Endothelial cell of umbilical vein (primary cell): ENCODE data around the gene GDPD4. TPM values are rescaled to one million over a fixed set of nuclear protein-coding genes. Genes with fewer than 3 reads are reported as not detected.

ENCODE experiments used
- BruUV-seq: library from RNA; stranded (reverse); fragments of 400-500 nt; replicated peaks from 2 replicates; lab custom pipeline; 2021; lab: Mats Ljungman, UMichigan
- CTCF ChIA-PET: fragments of 300-600, 350-600 bp; sonication (Branson Sonifier 250); formaldehyde crosslinking; loops from one replicate; lab custom pipeline; 2021; ENCODE audit warnings: antibody characterized with exemption, inconsistent platforms; lab: Charles Lee
- POLR2A ChIA-PET: fragments of 300-600, 350-600 bp; sonication (Branson Sonifier 250); formaldehyde crosslinking; loops from one replicate; lab custom pipeline; 2021; ENCODE audit warnings: antibody characterized with exemption, inconsistent platforms; lab: Charles Lee
- DNase-seq: peaks from one replicate; pipeline ENCODE4 v3.0.0-alpha.2; 2011; ENCODE audit warnings: low read depth, low spot score
- FAIRE-seq: peaks from 2 replicates; lab custom pipeline; 2011; peaks lifted over from hg19 to GRCh38; lab: Jason Lieb, UNC
- H2AFZ ChIP-seq: 2 replicates; pipeline ENCODE4 v1.6.0; 2012; ENCODE audit warnings: low read depth, low read length, control low read depth, inconsistent platforms
- H3K27ac ChIP-seq: 2 replicates; pipeline ENCODE4 v1.5.1; 2011; ENCODE audit warnings: low read depth, mild to moderate bottlenecking, control low read depth, low read length, moderate library complexity; ENCODE audit not compliant: insufficient read depth
- H3K27me3 ChIP-seq, 2 experiments: 2 replicates each; pipeline versions ENCODE4 v1.6.0 to v1.6.1; 2011; ENCODE audit warnings: low read length in 2 of 2, mixed read lengths in 1 of 2; ENCODE audit not compliant: control insufficient read depth in 2 of 2, insufficient read depth in 2 of 2
- H3K36me3 ChIP-seq, 2 experiments: 2 replicates in 1 of 2; 3 replicates in 1 of 2; pipeline ENCODE4 v1.5.1; 2011; ENCODE audit warnings: low read length in 2 of 2, mild to moderate bottlenecking in 1 of 2, moderate library complexity in 1 of 2; ENCODE audit not compliant: control insufficient read depth in 2 of 2, insufficient read depth in 2 of 2; ENCODE audit errors: extremely low read depth in 1 of 2
- H3K4me1 ChIP-seq: 3 replicates; pipeline ENCODE4 v1.5.1; 2011; ENCODE audit warnings: mild to moderate bottlenecking, low read length; ENCODE audit not compliant: control insufficient read depth, insufficient read depth; ENCODE audit errors: extremely low read depth
- H3K4me2 ChIP-seq: 2 replicates; pipeline ENCODE4 v1.6.1; 2011; ENCODE audit warnings: low read length, control low read depth, mixed read lengths; ENCODE audit not compliant: insufficient read depth
- H3K4me3 ChIP-seq, 3 experiments: fragments of 200-600 bp in 1 of 3; sonication (generic), shearing (Covaris generic) in 1 of 3; replicated peaks in 1 of 3; 2 replicates each; pipeline ENCODE4 v1.5.1; 2011 to 2016; ENCODE audit warnings: control low read depth in 3 of 3, low read length in 3 of 3, mild to moderate bottlenecking in 2 of 3, inconsistent platforms in 1 of 3, low read depth in 1 of 3, moderate library complexity in 1 of 3; ENCODE audit not compliant: insufficient read depth in 1 of 3
- H3K79me2 ChIP-seq: 2 replicates; pipeline ENCODE4 v1.6.0; 2012; ENCODE audit warnings: low read length, inconsistent platforms; ENCODE audit not compliant: control insufficient read depth, insufficient read depth
- H3K9ac ChIP-seq: replicated peaks from 2 replicates; pipeline ENCODE3; 2011; ENCODE audit warnings: low read length, control low read depth; ENCODE audit not compliant: insufficient read depth; ENCODE audit errors: extremely low read depth
- H3K9me1 ChIP-seq: replicated peaks from 3 replicates; pipeline ENCODE4 v1.6.0; 2011; ENCODE audit warnings: mild to moderate bottlenecking, low read length; ENCODE audit not compliant: control insufficient read depth, insufficient read depth; ENCODE audit errors: extremely low read depth
- H3K9me3 ChIP-seq: replicated peaks from 2 replicates; pipeline ENCODE4 v1.5.1; 2012; ENCODE audit warnings: low read length, inconsistent platforms; ENCODE audit not compliant: control insufficient read depth, insufficient read depth
- H4K20me1 ChIP-seq: replicated peaks from 2 replicates; pipeline ENCODE3; 2011; ENCODE audit warnings: mild to moderate bottlenecking, low read length; ENCODE audit not compliant: control insufficient read depth, insufficient read depth; ENCODE audit errors: extremely low read depth
- CTCF ChIP-seq, 2 donors: IDR thresholded peaks; 1 replicate in 1 of 2; 2 replicates in 1 of 2; pipeline ENCODE4 v1.5.1; 2011; ENCODE audit warnings: low read length in 2 of 2, mild to moderate bottlenecking in 2 of 2, moderate library complexity in 2 of 2, control low read depth in 1 of 2, inconsistent platforms in 1 of 2, low read depth in 1 of 2; ENCODE audit not compliant: insufficient read depth in 1 of 2; ENCODE audit errors: extremely low read depth in 1 of 2
- EZH2 ChIP-seq: IDR thresholded peaks from 2 replicates; pipeline ENCODE4 v1.6.1; 2012; ENCODE audit warnings: borderline replicate concordance, low read depth, mild to moderate bottlenecking, moderate library complexity, low read length, inconsistent platforms; ENCODE audit not compliant: severe bottlenecking
- FOS ChIP-seq: IDR thresholded peaks from 2 replicates; pipeline ENCODE4 v1.6.1; 2011; ENCODE audit warnings: mild to moderate bottlenecking, low read length, moderate library complexity, borderline replicate concordance; ENCODE audit not compliant: insufficient read depth
- GATA2 ChIP-seq: IDR thresholded peaks from 2 replicates; pipeline ENCODE4 v1.7.0; 2011; ENCODE audit warnings: low read depth, mild to moderate bottlenecking, moderate library complexity, mixed read lengths, low read length; ENCODE audit not compliant: insufficient read length, insufficient read depth
- JUN ChIP-seq: IDR thresholded peaks from 2 replicates; pipeline ENCODE4 v1.6.1; 2011; ENCODE audit warnings: borderline replicate concordance, low read depth; ENCODE audit not compliant: insufficient read length, insufficient read depth
- MYC ChIP-seq: IDR thresholded peaks from one replicate; pipeline ENCODE4 v1.6.1; 2011; ENCODE audit warnings: mild to moderate bottlenecking, low read depth, low read length
- POLR2A ChIP-seq: IDR thresholded peaks from 2 replicates; pipeline ENCODE4 v1.6.1; 2012; ENCODE audit warnings: low read depth, mild to moderate bottlenecking, control low read depth, low read length
- POLR2AphosphoS5 ChIP-seq: IDR thresholded peaks from 2 replicates; pipeline ENCODE4 v1.6.1; 2012; ENCODE audit warnings: low read depth, mild to moderate bottlenecking, control low read depth, low read length, moderate library complexity; ENCODE audit not compliant: insufficient read depth
- dilution Hi-C: fragments of 300-500 bp; cut with MboI; formaldehyde crosslinking; loops from one replicate; pipeline ENCODE4 v1.15.0; 2019; ENCODE audit warnings: low sequenced_read_pairs; ENCODE audit not compliant: extremely low pct_ligation_motif_present
- intact Hi-C: fragments of 100-400 bp; cut with micrococcal nuclease; formaldehyde crosslinking; loops from one replicate; pipeline ENCODE4 v1.10.0; 2022
- polyA plus RNA-seq, 4 experiments: library from polyadenylated mRNA; depleted of rRNA in 3 of 4; stranded (reverse) in 3 of 4; unstranded in 1 of 4; fragments of >200 nt; gene quantifications; 2 replicates each; pipeline versions ENCODE4 v1.2.1 to v1.2.3, GENCODE V29; 2011 to 2012; ENCODE audit warnings: missing spikeins in 1 of 4
- total RNA-seq: library from RNA; stranded (reverse); gene quantifications from 2 replicates; pipeline ENCODE4 v1.2.3, GENCODE V29; 2021
- TF ChIP-seq, protein P1 (sequence below): IDR thresholded peaks from 2 replicates; pipeline ENCODE4 v1.6.1; 2011; ENCODE audit not compliant: insufficient read depth, insufficient read length

Gene GDPD4
- total and polyA plus RNA-seq, 2 donors (not counting 3 experiments of a cell fraction or from before 2014, with no cell fraction given), result not detected

DNA sequence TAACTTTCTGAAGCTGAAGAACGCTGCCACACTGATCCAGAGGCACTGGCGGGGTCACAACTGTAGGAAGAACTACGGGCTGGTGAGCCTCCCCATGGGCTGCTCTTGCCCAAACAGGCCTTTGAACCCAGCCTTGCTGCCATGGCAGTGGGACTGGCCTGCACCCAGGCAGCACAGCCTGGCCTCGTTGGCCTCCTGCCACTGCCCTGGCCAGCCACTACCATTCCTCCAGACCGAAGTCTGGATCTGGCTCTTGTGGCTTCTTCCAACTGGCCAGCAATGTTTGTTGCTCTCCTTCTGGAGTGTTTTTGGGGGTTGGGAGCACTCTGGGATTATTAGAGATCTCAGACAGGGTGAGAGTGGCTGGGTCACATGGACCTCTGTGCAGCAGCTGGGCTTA is 122.4 kb downstream of the GDPD4 start:
- ChIA-PET POLR2A (no interaction called here), CTCF (interaction anchor here (0.8 to 1.4 kb wide), 2 partner anchors 9 to 52 kb away, joined by 4 to 5 read pairs; no protein-coding TSS in a partner anchor)
- no TSS peak for BruUV-seq
- FAIRE-seq, result no peak
- TF ChIP-seq EZH2 (no peak), MYC (no peak), CTCF (IDR thresholded peaks at IDR 0.05; ENCODE audit: extremely low read depth in 1 of 2, insufficient read depth in 1 of 2, low read depth in 1 of 2, low read length in 2 of 2) (no peak), GATA2 (no peak)
- Histone ChIP-seq H3K4me2 (no peak overlapping the region), H3K4me1 (no peaks in the 10 kb centered on the region), H3K36me3 (no peaks in the 10 kb centered on the region), H3K27ac (no peak overlapping the region), H3K79me2 (no peaks in the 10 kb centered on the region), H3K27me3 (no peaks in the 10 kb centered on the region), H2AFZ (no peak overlapping the region), H3K9me3 (no peaks in the 10 kb centered on the region), H3K4me3 (no peak overlapping the region), H3K9ac (no peak overlapping the region), H4K20me1 (no peaks in the 10 kb centered on the region), H3K9me1 (no peaks in the 10 kb centered on the region)
- dilution Hi-C loops (no loop called here), intact Hi-C loops (no loop called here)
- no peak for DNase-seq

DNA sequence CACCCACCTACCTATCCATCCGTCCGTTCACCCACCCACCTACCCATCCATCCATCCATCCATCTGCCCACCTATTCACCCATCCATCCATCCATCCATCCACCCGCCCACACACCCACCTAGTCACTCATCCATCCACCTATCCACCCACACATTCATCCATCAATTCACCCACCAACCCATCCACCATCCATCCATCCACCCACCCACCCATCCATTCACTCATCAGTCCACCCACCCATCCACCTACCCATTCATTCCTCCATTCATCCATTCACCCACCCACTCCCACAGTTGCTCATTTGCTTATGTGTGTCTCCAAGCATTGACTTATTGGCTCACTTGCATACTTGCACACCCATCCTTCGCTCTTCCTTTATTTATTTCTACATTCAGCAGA is 123.3 kb downstream of the GDPD4 start:
- dilution Hi-C loops (no loop called here), intact Hi-C loops (no loop called here)
- no peak for FAIRE-seq
- H3K4me2 ChIP-seq, result no peak overlapping the region
- H3K36me3 ChIP-seq, result no peaks in the 10 kb centered on the region
- no peaks in the 10 kb centered on the region for H3K27me3 ChIP-seq
- H3K9ac ChIP-seq, result no peak overlapping the region
- no peaks in the 10 kb centered on the region for H3K79me2 ChIP-seq
- no peaks in the 10 kb centered on the region for H3K9me1 ChIP-seq
- ChIA-PET CTCF (interaction anchor here (1.3 kb wide), 1 partner anchor 51 kb away, joined by 3 read pairs; no protein-coding TSS in a partner anchor), POLR2A (no interaction called here)
- no peaks in the 10 kb centered on the region for H4K20me1 ChIP-seq
- H3K9me3 ChIP-seq, result no peaks in the 10 kb centered on the region
- DNase-seq, result no peak
- peaks cover 7% of the 10 kb centered on the region for H3K4me1 ChIP-seq
- no peak for TF ChIP-seq POLR2AphosphoS5
- TF ChIP-seq GATA2, result no peak
- TF ChIP-seq FOS, result no peak
- TF ChIP-seq CTCF (IDR thresholded peaks at IDR 0.05; ENCODE audit: extremely low read depth in 1 of 2, insufficient read depth in 1 of 2, low read depth in 1 of 2, low read length in 2 of 2), result no peak
- TF ChIP-seq EZH2, result no peak
- no peak for TF ChIP-seq JUN
- no peak for TF ChIP-seq MYC
- TF ChIP-seq POLR2A, result no peak
- TF ChIP-seq, protein P1, sequence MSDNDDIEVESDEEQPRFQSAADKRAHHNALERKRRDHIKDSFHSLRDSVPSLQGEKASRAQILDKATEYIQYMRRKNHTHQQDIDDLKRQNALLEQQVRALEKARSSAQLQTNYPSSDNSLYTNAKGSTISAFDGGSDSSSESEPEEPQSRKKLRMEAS, result no peak
- no TSS peak for BruUV-seq
- H3K27ac ChIP-seq, result no peak overlapping the region
- no peak overlapping the region for H2AFZ ChIP-seq
- H3K4me3 ChIP-seq, result no peak overlapping the region
